Activated naive CD4-positive, alpha-beta T cell treated with Interleukin-2 at 50 U/mL for 16 hours (primary cell): ENCODE data around the gene GNAT3.

Source experiments
- DNase-seq: peaks from one replicate; pipeline ENCODE4 v3.0.0-alpha.2; 2020

Gene GNAT3

GRCh38 chr7:80511964-80512363 is at the start of gene GNAT3:
TSS of gene GNAT3 (minus strand) at chr7:80512064. CDS start at chr7:80511926, 138 bp downstream.
- no peak for DNase-seq

DNA sequence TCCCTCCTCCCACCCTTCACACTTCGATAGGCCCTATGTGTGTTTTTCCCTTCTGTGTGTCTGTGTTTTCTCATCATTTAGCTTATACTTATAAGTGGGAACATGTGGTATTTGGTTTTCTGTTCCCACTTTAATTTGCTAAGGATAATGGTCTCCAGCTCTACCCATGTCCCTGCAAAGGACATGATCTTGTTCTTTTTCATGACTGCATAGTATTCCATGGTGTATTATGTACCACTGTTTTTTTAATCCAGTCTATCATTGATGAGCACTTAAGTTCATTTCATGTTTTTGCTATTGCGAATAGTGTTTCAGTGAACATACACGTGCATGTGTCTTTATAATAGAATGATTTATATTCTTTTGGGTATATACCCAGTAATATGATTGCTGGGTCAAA is 46.3 kb upstream of the GNAT3 start:
- DNase-seq = no peak

GRCh38 chr7:80552031-80552694 is 40.3 kb upstream of the GNAT3 start:
- no peak for DNase-seq

- no peak for DNase-seq
Observed at GRCh38 chr7:80550005-80550404, 38.1 kb upstream of the GNAT3 start.

DNA sequence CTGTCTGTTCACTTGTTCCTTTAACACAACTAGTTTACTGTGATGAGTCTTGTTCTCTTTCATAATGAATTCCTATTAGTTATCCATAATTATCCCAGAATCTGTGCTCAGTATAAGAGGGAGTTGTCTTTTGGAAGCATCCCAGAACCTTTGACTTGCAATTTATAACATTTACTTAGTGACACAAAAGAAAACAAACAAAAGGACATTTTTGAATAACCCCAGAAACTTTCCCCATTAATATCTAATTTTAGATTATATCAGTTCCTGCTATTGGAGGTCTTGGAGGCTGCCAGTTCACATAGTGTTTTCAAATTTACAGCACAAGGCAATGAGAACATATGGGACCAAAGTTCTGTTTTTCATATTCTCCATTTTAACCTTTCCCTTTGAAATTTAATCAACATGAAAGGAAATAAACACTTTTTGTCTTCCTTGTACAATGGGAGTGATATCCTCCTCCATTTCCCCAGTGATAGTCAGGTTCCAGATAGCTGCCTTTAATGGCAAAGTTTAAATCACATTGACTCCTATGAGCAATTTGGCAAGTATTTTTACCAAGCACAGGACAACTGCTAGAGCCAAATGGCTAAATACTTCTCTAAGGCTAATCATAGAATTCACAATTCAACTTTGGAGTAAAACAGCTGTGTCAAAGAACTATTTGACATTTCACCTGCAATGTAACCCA is 37.1 kb upstream of the GNAT3 start:
- no peak for DNase-seq

DNA sequence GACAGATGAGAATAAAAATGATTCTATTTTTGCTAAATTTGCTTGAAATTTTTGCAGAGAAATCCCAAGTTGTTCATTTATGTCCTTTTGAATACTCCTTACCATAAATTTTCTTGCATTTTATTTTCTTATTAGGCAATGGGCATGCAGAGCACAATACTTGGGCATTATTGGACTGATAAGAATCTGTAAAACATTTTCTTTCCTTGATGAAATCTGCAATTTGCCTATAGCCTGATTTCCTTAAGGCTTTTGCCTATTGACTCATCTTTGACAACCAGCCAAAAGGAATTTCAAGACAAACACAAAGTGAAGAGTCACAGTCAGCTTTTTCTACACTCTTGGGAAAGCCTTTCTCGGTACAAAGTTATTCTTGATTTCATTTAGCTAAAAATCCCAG is 30.5 kb upstream of the GNAT3 start:
- DNase-seq = no peak

GRCh38 chr7:80540836-80541235 is 29.0 kb upstream of the GNAT3 start:
- no peak for DNase-seq

- no peak for DNase-seq
Observed at GRCh38 chr7:80537091-80537490, 25.2 kb upstream of the GNAT3 start.

GRCh38 chr7:80536426-80536825 is 24.6 kb upstream of the GNAT3 start:
- DNase-seq = no peak

GRCh38 chr7:80533287-80533686 is 21.4 kb upstream of the GNAT3 start:
- DNase-seq = no peak

GRCh38 chr7:80532153-80532552 is 20.3 kb upstream of the GNAT3 start:
- no peak for DNase-seq

DNA sequence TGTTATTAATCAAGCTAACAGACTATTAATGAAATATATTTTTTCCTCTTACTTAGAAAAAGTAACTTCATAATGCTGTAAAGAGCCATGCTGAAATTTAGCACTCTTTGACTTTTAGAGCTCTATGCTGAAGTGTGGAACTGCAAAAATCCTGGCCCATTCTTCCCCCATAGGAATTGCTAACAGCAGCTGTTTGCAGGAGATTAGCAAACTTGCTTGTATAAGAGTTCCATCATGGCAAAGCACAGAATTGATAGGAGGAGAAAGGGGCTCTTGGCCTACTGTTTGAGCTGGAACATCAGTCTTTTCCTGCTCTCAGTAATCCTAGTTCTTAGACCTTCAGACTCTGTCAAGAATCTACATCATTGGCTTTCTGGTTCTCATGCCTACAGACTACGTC is 18.3 kb upstream of the GNAT3 start:
- no peak for DNase-seq

DNA sequence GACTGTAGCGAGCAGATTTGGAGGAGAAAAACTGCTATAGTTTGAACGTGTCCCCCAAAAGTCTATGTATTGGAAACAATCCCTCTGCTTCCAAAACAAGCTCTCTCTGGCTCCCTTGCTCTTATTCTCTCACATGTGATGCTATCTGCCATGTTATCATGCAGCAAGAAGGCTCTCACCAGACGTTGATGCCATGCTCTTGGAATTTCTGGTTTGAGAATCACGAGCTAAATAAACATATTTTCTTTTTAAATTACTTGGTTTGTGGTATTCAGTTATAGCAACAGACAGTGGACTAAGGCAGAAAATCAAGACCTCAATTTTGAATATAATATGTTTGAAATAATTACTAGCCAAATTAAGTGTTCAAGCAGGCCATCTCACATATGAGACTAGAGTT is 17.5 kb upstream of the GNAT3 start:
- DNase-seq = no peak

DNA sequence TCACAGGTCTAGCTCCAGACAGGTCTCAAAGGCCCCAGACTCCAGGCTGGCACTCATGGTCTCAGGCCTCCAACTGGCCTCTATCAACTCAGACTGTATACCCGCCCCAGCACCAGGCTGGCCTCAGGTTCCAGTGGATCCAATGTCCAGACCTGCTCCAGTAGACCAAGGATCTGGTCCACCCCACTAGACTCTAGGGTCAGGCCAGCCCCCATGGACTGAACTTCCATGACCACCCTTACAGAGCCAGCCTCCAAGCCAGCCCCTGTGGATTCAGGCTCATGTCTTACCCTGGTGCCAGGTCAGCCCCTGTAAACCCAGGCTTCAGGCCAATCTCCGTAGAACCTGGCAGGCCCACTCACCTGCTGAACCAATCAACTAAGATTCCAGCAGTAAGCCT is 16.8 kb upstream of the GNAT3 start:
- no peak for DNase-seq

DNA sequence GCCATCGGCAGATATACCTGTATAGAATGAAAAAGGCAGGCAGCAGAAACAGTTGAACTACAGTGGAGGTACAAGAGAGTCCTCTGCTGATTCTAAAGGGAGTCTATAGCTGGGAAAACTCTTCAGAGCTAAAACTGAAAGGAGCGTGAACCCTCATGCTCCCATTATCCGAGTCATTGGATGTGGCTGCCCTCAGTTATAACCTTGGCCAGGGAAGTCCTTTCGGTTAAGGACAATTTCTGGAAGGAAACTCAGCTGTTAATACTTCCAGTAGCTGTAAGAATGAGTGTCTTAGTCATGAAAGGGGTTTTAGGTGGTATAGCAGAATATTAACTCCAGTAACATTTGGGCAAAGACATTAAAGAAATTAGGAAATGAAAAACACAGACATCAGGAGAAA is 14.6 kb upstream of the GNAT3 start:
- no peak for DNase-seq

- DNase-seq = no peak
Observed at GRCh38 chr7:80524693-80525092, 12.8 kb upstream of the GNAT3 start.

DNA sequence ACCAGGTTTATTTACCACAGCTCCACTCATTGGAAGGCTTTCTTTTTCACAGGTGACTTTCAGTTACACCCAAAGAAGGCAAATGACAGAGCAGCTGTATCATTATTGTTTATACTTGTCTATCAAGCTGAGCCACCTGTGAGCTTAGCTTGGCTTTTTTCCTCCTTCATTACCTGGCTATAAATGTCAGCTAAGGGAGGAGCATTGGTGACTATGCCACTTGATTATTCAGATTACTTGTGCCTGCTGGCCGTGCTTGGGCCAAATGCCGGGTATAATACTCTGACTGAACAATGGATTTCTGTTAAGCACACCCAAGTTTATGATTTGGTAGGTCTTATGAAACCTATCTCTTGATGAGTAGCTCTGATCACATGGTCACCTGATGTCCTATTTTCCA is 9.9 kb upstream of the GNAT3 start:
- no peak for DNase-seq

GRCh38 chr7:80520199-80520598 is 8.3 kb upstream of the GNAT3 start:
- DNase-seq = no peak

- no peak for DNase-seq
Observed at GRCh38 chr7:80517282-80517747, 5.5 kb upstream of the GNAT3 start.

DNA sequence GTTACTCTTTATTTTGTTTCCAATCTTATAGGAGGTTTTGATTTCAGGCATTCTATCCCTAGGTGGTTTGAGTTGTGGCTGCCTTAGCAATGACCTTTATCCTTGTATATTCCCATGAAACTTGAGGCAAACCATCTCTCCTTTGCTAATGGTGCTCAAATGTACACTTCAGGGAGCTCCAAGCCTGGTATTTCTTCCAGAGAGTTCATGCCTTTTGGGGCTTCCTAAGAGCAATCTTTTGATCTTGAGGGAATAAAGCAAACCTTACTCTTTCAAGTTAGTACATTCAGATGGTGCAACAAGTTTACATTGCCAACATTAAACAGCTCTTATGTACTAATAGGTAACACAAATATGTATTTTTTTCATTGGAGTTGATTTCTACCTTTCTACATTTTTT is 3.4 kb upstream of the GNAT3 start:
- no peak for DNase-seq

- DNase-seq = no peak
Observed at GRCh38 chr7:80510021-80510420, 1.8 kb downstream of the GNAT3 start.

- DNase-seq = no peak
Observed at GRCh38 chr7:80508440-80508839, 3.4 kb downstream of the GNAT3 start.

- DNase-seq = no peak
Observed at GRCh38 chr7:80505900-80506500, 5.9 kb downstream of the GNAT3 start.

DNA sequence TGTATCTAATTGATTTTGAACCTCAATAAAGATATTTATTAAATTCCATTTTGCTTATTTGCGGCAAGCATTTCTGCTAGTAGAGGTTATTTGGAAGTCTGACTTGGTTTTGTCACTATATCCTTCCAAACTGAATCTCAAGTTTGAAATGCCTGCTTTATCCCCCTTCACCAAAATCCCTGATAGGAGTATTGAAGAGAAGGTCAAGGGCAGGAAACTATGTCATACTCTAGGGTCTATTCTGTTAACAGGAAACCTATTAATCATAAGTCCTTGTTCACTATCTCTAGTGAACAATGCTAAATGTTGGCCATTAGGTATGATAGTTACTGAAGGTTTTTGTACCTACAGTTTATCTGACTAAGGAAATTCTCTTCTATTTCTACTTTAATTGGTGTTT is 11.5 kb downstream of the GNAT3 start:
- no peak for DNase-seq
